OCI-LY3 (cell line): ENCODE measurements around the gene PRICKLE1.
"Not testable (repeated sequence)": the region's sequence is repeated elsewhere in the genome, so short reads cannot be mapped to it uniquely, and the experiment has no call there.

Experiments
- EZH2phosphoT487 ChIP-seq: fragments of 200-600 bp; shearing (Covaris generic); IDR thresholded peaks from 2 replicates; pipeline ENCODE4 v1.6.1; 2018; ENCODE audit warnings: antibody characterized with exemption, mixed run types, low read depth
- TF ChIP-seq, protein P1 (sequence below): fragments of 200-600, 300-600 bp; sonication (generic); IDR thresholded peaks from 2 replicates; pipeline ENCODE4 v1.5.1; 2014; ENCODE audit warnings: antibody characterized with exemption, low read length, low read depth

DNA sequence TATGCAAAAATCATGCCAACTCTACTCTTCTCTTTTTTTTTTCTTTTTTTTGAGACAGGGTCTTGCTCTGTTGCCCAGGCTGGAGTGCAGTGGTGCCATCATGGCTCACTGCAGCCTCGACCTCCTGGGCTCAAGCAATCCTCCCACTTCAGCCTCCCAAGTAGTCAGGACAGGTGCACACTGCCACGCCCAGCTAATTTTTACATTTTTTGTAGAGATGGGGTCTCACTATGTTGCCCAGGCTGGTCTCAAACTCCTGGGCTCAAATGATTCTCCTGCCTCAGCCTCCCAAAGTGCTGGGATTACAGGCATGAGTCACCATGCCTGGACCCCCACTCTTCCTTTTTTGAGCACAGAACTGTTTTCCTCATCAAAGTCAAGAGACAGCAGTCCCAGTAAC is 48.2 kb downstream of the PRICKLE1 start:
- TF ChIP-seq, protein P1, sequence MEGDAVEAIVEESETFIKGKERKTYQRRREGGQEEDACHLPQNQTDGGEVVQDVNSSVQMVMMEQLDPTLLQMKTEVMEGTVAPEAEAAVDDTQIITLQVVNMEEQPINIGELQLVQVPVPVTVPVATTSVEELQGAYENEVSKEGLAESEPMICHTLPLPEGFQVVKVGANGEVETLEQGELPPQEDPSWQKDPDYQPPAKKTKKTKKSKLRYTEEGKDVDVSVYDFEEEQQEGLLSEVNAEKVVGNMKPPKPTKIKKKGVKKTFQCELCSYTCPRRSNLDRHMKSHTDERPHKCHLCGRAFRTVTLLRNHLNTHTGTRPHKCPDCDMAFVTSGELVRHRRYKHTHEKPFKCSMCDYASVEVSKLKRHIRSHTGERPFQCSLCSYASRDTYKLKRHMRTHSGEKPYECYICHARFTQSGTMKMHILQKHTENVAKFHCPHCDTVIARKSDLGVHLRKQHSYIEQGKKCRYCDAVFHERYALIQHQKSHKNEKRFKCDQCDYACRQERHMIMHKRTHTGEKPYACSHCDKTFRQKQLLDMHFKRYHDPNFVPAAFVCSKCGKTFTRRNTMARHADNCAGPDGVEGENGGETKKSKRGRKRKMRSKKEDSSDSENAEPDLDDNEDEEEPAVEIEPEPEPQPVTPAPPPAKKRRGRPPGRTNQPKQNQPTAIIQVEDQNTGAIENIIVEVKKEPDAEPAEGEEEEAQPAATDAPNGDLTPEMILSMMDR: not testable (repeated sequence)
- TF ChIP-seq EZH2phosphoT487: not testable (repeated sequence)
